ENCODE results near the gene RSBN1.

Gene RSBN1

GRCh38 chr1:113812661-113813135 lies 422 bp upstream of the RSBN1 start:
- no peak for DNase-seq (ENCODE audit: low read depth)

GRCh38 chr1:113811156-113811887 lies 954 bp downstream of the RSBN1 start:
- DNase-seq (ENCODE audit: low read depth) = no peak

- no peak for DNase-seq (ENCODE audit: low read depth)
These were observed 2.3 kb downstream of the RSBN1 start for GRCh38 chr1:113809670-113810602.

DNA sequence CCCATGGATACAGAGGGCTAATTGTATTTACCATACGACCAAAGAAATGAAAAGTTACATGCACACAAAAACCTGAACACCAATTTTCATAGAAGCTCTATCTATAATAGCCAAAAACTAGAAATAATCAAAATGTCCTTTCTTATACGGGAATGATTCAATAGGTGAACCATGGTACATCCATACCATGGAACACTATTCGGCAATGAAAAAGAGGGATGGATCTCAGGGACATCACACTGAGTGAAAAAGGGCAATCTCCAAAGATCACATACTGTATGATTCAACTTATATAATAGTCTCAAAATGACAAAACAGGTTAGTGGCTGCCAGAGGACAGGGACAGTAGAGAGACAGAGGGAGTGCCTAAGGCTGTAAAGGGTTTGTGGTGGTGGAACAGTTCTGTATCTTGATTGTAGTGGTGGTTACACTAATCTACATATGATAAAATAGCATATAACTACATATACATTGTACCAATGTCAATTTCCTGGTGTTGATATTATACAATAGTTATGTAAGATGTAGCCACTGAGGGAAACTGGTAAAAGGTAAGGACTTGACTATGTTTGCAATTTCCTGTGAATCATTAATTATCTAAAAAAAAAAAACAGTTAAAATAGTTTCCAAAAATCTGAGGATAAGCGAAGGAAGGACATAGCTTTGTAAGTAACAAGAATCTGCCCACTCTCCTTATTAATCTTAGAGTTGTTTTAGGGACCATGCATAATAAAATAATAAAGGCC lies 3.7 kb downstream of the RSBN1 start:
- DNase-seq (ENCODE audit: low read depth) = no peak

GRCh38 chr1:113805639-113806038 lies 6.6 kb downstream of the RSBN1 start:
- DNase-seq (ENCODE audit: low read depth) = no peak

GRCh38 chr1:113805256-113805531 lies 7.1 kb downstream of the RSBN1 start:
- no peak for DNase-seq (ENCODE audit: low read depth)

DNA sequence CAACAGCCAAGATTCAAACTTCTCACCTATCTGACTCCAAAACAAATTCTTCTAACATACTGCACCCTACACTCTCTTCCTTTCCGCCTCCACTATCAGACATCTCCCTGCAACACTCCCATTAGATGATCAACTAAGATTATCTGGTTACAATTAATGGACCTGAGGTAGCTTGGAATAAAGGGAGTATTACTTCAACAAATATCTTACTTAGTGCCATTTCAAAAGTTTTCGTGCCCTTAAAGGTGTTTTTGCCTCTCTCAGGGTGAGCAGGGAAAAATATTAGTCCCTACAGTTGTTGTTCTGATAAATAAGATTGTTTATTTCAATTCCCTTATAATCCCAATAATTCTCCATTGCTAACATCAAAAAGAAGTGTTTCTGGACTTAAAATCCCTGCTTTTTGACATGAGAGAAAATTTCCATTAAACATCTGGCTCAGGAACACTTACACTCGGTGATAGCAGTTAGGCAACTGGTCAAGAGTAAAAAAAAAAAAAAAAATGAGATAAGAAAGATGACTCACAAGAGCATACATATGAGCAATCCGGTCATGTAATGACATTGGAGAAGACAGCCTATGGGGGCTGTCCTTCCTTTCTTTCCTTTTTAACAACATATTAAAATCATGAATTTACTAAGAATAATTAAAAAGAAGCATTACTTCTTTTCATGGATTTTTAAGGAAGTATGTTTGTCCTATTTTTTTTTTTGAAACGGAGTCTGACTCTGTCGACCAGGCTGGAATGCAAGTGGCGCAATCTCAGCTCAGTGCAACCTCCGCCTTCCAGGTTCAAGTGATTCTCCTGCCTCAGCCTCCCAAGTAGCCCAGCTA lies 7.6 kb downstream of the RSBN1 start:
- no peak for DNase-seq (ENCODE audit: low read depth)

DNA sequence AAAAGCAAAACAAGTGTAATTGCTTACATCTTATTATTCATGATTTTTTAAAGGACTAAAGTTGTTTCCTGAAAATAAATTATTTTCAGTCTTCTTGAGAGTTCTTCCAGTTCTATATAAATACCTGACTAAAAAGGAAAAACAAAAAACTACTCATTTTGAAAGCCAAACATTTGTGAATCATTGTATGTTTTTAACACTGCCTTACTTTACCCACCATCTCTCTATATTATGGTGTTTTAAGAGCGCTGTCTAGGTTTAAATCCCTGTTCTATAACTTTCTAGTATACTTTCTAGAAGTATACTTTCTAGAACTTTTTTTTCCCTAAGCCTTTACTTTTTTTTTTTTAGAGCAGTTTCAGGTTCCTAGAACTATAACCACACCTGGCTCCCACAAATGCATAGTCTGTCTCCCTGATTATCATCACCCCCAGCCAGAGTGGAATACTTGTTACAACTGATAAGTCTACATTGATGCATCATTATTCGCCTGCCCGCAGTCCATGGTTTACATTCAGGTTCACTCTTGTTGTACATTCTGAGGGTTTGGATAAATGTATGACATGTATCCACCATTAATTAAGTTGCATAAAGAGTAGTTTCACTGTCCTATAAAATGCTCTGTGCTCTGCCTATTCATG lies 9.8 kb downstream of the RSBN1 start:
- DNase-seq (ENCODE audit: low read depth) = no peak

- no peak for DNase-seq (ENCODE audit: low read depth)
These were observed 11.8 kb downstream of the RSBN1 start for GRCh38 chr1:113800487-113800886.

- no peak for DNase-seq (ENCODE audit: low read depth)
These were observed 14.8 kb downstream of the RSBN1 start for GRCh38 chr1:113797472-113797871.

DNA sequence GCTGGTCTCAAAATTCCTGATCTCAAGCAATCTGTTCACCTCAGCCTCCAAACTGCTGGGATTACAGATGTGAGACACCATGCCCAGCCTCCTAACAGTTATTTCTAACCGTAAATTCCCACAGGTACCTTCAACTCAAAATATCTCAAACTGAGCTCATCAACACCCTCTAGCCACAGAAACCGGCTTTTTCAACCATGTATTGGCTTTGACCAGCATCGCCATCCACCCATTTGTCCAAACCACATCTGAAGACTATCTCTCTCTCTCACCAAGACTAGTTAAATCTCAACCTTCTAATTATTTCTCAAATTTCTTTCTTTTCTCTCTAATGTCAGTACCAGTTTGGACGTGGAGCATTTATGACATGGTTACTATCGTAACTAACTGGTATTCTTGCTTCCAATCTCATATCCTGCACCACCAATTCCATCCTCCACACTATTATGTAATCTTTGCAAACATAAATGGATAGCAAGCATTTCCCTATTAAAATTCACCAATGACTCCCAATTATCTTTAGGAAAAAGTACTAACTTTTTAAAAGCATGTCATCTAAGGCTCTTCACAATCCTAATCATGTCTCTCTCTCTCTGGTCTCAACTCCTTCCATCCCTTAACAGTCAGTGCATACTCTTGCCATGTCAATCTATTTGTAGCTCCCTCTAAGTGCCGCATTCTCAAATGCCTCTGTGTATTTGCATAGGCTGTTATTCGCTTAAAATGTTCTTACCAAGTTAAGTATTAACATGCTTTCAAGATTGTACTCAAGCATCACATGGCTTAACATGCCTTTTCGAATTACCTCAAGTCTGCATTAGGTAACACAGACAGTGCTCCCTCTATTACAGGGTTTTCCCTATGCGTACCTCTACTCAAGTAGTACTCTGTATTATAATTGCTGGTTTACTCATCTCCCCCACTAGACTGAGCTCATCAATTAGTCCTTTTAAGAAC lies 18.1 kb downstream of the RSBN1 start:
- DNase-seq (ENCODE audit: low read depth) = no peak

DNA sequence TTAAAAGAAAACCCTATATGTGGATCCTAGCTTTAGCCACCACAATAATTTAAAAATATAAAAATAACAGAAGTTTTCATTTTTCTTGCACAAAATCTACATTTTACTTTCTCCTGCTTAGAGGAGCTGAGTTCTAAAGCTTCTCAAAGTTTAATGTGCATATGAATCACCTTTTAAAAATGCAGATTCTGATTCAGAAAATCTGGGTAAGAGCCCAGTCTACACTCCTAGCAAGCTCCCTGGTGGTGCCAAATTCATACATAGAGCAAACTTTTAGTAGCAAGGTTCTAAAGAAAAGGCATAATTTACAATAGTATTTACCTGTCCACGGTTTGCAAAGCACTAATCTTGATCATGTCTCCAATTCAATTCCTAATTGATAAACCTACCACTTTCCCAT lies 19.3 kb downstream of the RSBN1 start:
- DNase-seq (ENCODE audit: low read depth) = no peak

GRCh38 chr1:113792471-113792870 lies 19.8 kb downstream of the RSBN1 start:
- no peak for DNase-seq (ENCODE audit: low read depth)

- DNase-seq (ENCODE audit: low read depth) = no peak
These were observed 23.5 kb downstream of the RSBN1 start for GRCh38 chr1:113788802-113789201.

DNA sequence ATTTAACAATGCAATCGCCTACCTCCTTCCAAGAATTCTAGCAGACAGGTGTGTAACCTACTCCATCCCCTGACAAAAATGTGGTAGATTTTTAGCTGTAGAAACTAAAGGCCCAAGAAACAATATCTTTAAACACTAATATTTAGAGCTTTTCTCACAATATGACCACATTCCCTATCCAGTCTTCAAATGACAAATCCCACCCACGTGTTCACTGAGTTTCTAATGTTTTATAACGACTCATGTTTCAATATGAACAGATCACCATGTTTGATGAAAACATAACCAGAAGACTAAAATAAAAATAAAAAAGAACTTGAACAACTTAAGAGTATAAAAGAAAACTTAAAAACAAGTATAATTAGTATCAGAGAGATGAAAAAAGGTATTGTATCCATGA lies 24.6 kb downstream of the RSBN1 start:
- no peak for DNase-seq (ENCODE audit: low read depth)

GRCh38 chr1:113786069-113786468 lies 26.2 kb downstream of the RSBN1 start:
- no peak for DNase-seq (ENCODE audit: low read depth)

- DNase-seq (ENCODE audit: low read depth) = no peak
These were observed 28.0 kb downstream of the RSBN1 start for GRCh38 chr1:113784104-113784779.

DNA sequence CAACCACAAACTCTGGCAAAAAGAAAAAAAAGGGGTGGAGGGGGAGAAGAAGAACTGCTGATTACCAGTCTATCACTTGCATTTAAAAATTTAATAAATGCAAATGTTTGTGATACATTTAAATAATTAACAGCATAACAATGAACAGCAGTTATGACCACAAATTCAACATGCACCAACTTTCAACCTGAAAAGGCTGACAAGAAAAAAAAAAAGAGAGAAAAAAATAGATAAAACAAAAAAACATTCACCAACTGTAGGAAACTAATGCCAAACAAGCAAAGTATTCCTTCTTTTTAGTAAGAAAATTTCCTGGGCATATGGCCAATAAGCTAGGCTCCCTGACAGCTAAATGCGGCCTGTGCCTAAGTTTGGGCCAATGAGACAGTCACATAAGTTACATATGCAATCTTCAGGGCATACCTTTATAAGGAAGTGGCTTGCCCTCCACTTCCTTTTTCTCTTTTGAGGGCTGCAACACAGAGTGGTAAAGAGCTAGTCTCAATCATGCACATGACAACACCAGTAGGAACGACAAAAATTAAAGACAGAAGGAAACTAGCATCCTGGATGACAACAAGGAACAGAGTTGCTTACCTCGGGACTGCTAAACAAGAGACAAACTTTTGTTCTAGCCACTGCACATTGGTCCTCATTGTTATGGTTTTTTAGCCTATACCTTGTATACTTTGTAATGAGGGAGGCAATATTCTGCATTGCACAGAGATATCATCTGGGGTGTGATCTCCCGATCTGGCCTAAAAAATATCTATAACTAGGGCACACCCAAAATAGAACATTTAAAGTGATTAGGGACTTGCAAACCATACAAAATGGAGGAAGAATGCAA lies 28.8 kb downstream of the RSBN1 start:
- no peak for DNase-seq (ENCODE audit: low read depth)

DNA sequence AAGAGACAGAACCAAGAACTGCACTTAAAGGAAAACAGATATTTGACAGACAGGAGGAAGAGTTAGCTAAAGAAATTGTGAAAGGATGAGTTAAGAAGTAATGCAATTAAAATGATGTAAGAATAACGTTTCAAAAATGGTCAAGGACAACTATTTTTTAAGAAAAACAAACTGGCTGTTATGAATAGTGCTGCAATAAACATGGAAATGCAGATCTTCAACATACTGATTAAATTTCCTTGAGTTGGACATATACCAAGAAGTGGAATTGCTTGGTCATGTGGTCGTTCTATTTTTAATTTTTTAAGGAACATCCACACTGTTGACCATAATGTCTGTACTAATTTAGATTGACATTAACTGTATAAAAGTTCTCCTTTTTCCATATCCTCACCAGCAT lies 29.9 kb downstream of the RSBN1 start:
- DNase-seq (ENCODE audit: low read depth) = no peak

All from stimulated activated CD8-positive, alpha-beta memory T cell treated with anti-CD3 and anti-CD28 coated beads, Interleukin-4, amount 100 ng/mL, for 24 hours (primary cell).